ENCODE data around the gene AGPS.

The AGPS gene

GRCh38 chr2:177535000-177535399 is 142.4 kb downstream of the AGPS start:
- no peak for DNase-seq (ENCODE audit: low read depth)
- TF ChIP-seq CTCF (IDR thresholded peaks at IDR 0.05; ENCODE audit: low read depth, low read length, missing control alignments): no peak
- H3K4me3 ChIP-seq (ENCODE audit: low read depth, low read length): no peak overlapping the region

- H3K4me3 ChIP-seq (ENCODE audit: low read depth, low read length): no peak overlapping the region
- no peak for DNase-seq (ENCODE audit: low read depth)
- no peak for TF ChIP-seq CTCF (IDR thresholded peaks at IDR 0.05; ENCODE audit: low read depth, low read length, missing control alignments)
These were observed 143.5 kb downstream of the AGPS start for GRCh38 chr2:177535958-177536504.

DNA sequence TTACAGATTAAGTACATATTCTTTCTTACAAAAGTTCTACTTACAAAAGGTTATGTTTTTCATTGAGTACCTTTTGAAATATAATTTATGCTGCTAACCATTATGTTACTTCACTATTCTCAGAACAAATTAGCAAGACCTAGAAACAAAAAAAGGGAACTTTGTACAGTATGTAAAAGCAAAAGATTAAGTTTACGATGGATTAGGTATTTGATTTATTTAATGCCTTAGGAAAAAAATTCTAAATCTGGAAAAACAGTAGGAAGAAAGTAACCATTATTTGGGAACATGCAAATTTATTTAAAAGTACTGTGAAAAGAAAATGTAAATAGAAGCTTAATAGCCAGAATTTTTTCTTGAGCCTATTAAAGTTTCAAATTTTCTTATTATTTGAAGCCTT is 144.6 kb downstream of the AGPS start:
- H3K4me3 ChIP-seq (ENCODE audit: low read depth, low read length): no peak overlapping the region
- TF ChIP-seq CTCF (IDR thresholded peaks at IDR 0.05; ENCODE audit: low read depth, low read length, missing control alignments): no peak
- DNase-seq (ENCODE audit: low read depth): no peak

- TF ChIP-seq CTCF (IDR thresholded peaks at IDR 0.05; ENCODE audit: low read depth, low read length, missing control alignments): no peak
- no peak for DNase-seq (ENCODE audit: low read depth)
- H3K4me3 ChIP-seq (ENCODE audit: low read depth, low read length): no peak overlapping the region
These were observed 145.1 kb downstream of the AGPS start for GRCh38 chr2:177537636-177538035.

DNA sequence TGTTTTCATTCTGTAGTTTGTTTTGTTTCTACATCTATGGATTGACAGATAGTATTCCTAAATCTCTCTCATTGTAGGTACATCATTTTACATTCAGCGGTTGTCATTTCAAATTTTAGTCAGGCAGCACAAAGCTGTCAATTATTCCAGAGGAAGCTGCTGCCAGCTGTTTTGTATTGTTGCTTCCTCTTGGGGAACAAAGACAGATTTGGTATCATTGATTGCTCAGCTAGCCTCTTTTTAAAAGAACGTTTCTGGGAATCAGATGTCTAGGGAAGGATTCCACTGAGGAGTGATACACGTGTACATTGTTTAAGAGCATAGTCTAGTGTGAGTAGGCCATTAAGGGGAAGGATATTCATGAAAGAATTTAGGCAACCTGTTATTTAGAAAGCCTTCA is 145.8 kb downstream of the AGPS start:
- DNase-seq (ENCODE audit: low read depth): no peak
- no peak for TF ChIP-seq CTCF (IDR thresholded peaks at IDR 0.05; ENCODE audit: low read depth, low read length, missing control alignments)
- no peak overlapping the region for H3K4me3 ChIP-seq (ENCODE audit: low read depth, low read length)

- H3K4me3 ChIP-seq (ENCODE audit: low read depth, low read length): no peak overlapping the region
- no peak for DNase-seq (ENCODE audit: low read depth)
- TF ChIP-seq CTCF (IDR thresholded peaks at IDR 0.05; ENCODE audit: low read depth, low read length, missing control alignments): no peak
These were observed 147.7 kb downstream of the AGPS start for GRCh38 chr2:177540283-177540682.

DNA sequence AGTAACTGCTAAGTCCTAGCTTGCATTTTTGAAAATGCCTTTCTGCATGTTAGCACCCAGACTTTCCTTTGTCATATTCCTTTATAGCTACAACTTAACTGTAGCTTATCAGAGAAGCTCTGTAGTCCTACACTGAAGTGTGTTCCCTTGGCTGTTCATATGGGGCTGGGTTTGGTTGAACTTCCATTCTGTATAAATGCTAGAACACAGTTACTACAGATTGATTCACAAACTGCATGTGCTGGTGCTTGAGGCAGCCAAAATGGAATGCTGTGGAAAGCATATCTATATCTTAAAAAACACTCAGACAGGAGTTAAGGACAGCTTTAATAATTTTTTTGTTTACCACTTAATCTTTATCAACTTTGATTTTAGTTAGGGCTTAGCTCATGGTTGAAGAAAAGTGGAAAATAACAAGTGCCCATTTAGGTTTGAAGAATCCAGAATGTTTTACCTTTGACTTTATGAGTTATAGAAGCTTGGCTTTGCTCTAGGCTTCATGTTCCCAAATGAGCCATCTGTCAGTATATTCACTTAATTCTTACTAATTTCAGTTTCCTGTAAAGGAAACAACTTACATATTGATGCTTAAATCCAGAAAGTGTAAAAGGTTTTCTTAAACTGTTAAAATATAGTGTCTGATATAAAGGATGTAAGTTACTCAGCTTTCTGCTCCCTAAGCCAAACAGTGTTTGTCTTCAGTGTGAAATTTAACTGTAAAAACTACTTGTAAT is 148.9 kb downstream of the AGPS start:
- no peak overlapping the region for H3K4me3 ChIP-seq (ENCODE audit: low read depth, low read length)
- no peak for TF ChIP-seq CTCF (IDR thresholded peaks at IDR 0.05; ENCODE audit: low read depth, low read length, missing control alignments)
- DNase-seq (ENCODE audit: low read depth): no peak

All from GM12864 (cell line).